ENCODE measurements around the gene SLC30A3. TPM values are rescaled to one million over a fixed set of nuclear protein-coding genes. Genes with fewer than 3 reads are reported as not detected.
A peak's percentile ranks its signal among the peaks of the same experiment; 100 is the strongest.

SLC30A3 gene
- total RNA-seq, 1 experiment from 2014 or later: not detected

- BruUV-seq (replicated peaks): TSS peak; percentile 28
- Mint-ChIP-seq H3K9me3 (ENCODE audit: low read depth, unreplicated experiment) (no peaks in the 10 kb centered on the region), H3K27ac (ENCODE audit: unreplicated experiment) (no peak overlapping the region), H3K36me3 (ENCODE audit: insufficient read depth, unreplicated experiment) (peaks cover 37% of the 10 kb centered on the region), H3K27me3 (ENCODE audit: unreplicated experiment) (no peaks in the 10 kb centered on the region), H3K4me1 (ENCODE audit: low read depth, unreplicated experiment) (peaks cover 9% of the 10 kb centered on the region), H3K4me3 (ENCODE audit: low read depth, unreplicated experiment) (peak overlapping the region; percentile 2)
- no peak for TF ChIP-seq CTCF (IDR thresholded peaks at IDR 0.05; ENCODE audit: unreplicated experiment)
- intact Hi-C loops (cut with micrococcal nuclease; ENCODE audit: unreplicated experiment): no loop called here
- CTCF ChIA-PET: interaction anchor here (0.7 kb wide), 1 partner anchor 106 kb away, joined by 4 read pairs; no protein-coding TSS in a partner anchor
- DNase-seq: no peak
These were observed 53.0 kb downstream of the SLC30A3 start for GRCh38 chr2:27209621-27210401.

- Mint-ChIP-seq H3K9me3 (ENCODE audit: low read depth, unreplicated experiment) (no peaks in the 10 kb centered on the region), H3K27ac (ENCODE audit: unreplicated experiment) (no peak overlapping the region), H3K4me1 (ENCODE audit: low read depth, unreplicated experiment) (peaks cover 4% of the 10 kb centered on the region), H3K36me3 (ENCODE audit: insufficient read depth, unreplicated experiment) (peaks cover 39% of the 10 kb centered on the region), H3K27me3 (ENCODE audit: unreplicated experiment) (no peaks in the 10 kb centered on the region), H3K4me3 (ENCODE audit: low read depth, unreplicated experiment) (no peak overlapping the region)
- intact Hi-C loops (cut with micrococcal nuclease; ENCODE audit: unreplicated experiment): no loop called here
- CTCF ChIA-PET: no interaction called here
- DNase-seq: no peak
- TF ChIP-seq CTCF (IDR thresholded peaks at IDR 0.05; ENCODE audit: unreplicated experiment): no peak
- BruUV-seq (replicated peaks): no TSS peak
These were observed 54.3 kb downstream of the SLC30A3 start for GRCh38 chr2:27208486-27209050.

GRCh38 chr2:27206346-27206745, 56.5 kb downstream of the SLC30A3 start:
- H3K27ac Mint-ChIP-seq (ENCODE audit: unreplicated experiment): no peak overlapping the region
- no peaks in the 10 kb centered on the region for H3K4me1 Mint-ChIP-seq (ENCODE audit: low read depth, unreplicated experiment)
- no peak overlapping the region for H3K4me3 Mint-ChIP-seq (ENCODE audit: low read depth, unreplicated experiment)
- TF ChIP-seq CTCF (IDR thresholded peaks at IDR 0.05; ENCODE audit: unreplicated experiment): no peak
- peaks cover 16% of the 10 kb centered on the region for H3K36me3 Mint-ChIP-seq (ENCODE audit: insufficient read depth, unreplicated experiment)
- CTCF ChIA-PET: no interaction called here
- no peaks in the 10 kb centered on the region for H3K27me3 Mint-ChIP-seq (ENCODE audit: unreplicated experiment)
- H3K9me3 Mint-ChIP-seq (ENCODE audit: low read depth, unreplicated experiment): no peaks in the 10 kb centered on the region
- DNase-seq: no peak
- intact Hi-C loops (cut with micrococcal nuclease; ENCODE audit: unreplicated experiment): no loop called here
- BruUV-seq (replicated peaks): no TSS peak

- CTCF ChIA-PET: no interaction called here
- TF ChIP-seq CTCF (IDR thresholded peaks at IDR 0.05; ENCODE audit: unreplicated experiment): no peak
- Mint-ChIP-seq H3K4me1 (ENCODE audit: low read depth, unreplicated experiment) (no peaks in the 10 kb centered on the region), H3K27me3 (ENCODE audit: unreplicated experiment) (no peaks in the 10 kb centered on the region), H3K27ac (ENCODE audit: unreplicated experiment) (no peak overlapping the region), H3K36me3 (ENCODE audit: insufficient read depth, unreplicated experiment) (peaks cover 12% of the 10 kb centered on the region), H3K9me3 (ENCODE audit: low read depth, unreplicated experiment) (no peaks in the 10 kb centered on the region), H3K4me3 (ENCODE audit: low read depth, unreplicated experiment) (no peak overlapping the region)
- intact Hi-C loops (cut with micrococcal nuclease; ENCODE audit: unreplicated experiment): no loop called here
- DNase-seq: no peak
- BruUV-seq (replicated peaks): no TSS peak
These were observed 57.6 kb downstream of the SLC30A3 start for GRCh38 chr2:27205206-27205605.
